H9 (cell line): ENCODE data around the gene TPRG1. TPM values are rescaled to one million over a fixed set of nuclear protein-coding genes. Genes with fewer than 3 reads are reported as not detected.

Experiments used
- DNase-seq: peaks from one replicate; pipeline ENCODE4 v3.0.0-alpha.2; 2017
- H2AFZ ChIP-seq: one replicate; pipeline ENCODE4 v1.6.1; 2013; ENCODE audit warnings: mild to moderate bottlenecking, low read length, control low read depth, moderate library complexity
- H2AK5ac ChIP-seq: 2 replicates; pipeline ENCODE4 v1.6.1; 2013; ENCODE audit warnings: low read length, control low read depth, mixed read lengths; ENCODE audit not compliant: insufficient read length
- H2BK120ac ChIP-seq: one replicate; pipeline ENCODE4 v1.6.1; 2013; ENCODE audit warnings: low read depth, mild to moderate bottlenecking, low read length, control low read depth, inconsistent platforms; ENCODE audit not compliant: poor library complexity, severe bottlenecking
- H2BK12ac ChIP-seq: 2 replicates; pipeline ENCODE4 v1.6.1; 2013; ENCODE audit warnings: low read length, control low read depth, mixed read lengths, low read depth; ENCODE audit not compliant: insufficient read length
- H2BK15ac ChIP-seq: 2 replicates; pipeline ENCODE4 v1.6.1; 2013; ENCODE audit warnings: low read depth, low read length, control low read depth
- H2BK20ac ChIP-seq: one replicate; pipeline ENCODE4 v1.6.1; 2013; ENCODE audit warnings: low read depth, mild to moderate bottlenecking, low read length, control low read depth, inconsistent platforms; ENCODE audit not compliant: poor library complexity, severe bottlenecking
- H2BK5ac ChIP-seq: 2 replicates; pipeline ENCODE4 v1.6.1; 2013; ENCODE audit warnings: low read length, control low read depth, mixed read lengths; ENCODE audit not compliant: insufficient read length
- H3K14ac ChIP-seq: 2 replicates; pipeline ENCODE4 v1.6.1; 2013; ENCODE audit warnings: low read length, control low read depth; ENCODE audit not compliant: insufficient read depth
- H3K18ac ChIP-seq: 2 replicates; pipeline ENCODE4 v1.6.1; 2013; ENCODE audit warnings: low read depth, mild to moderate bottlenecking, mixed read lengths, low read length, control low read depth; ENCODE audit not compliant: insufficient read length
- H3K23ac ChIP-seq: 2 replicates; pipeline ENCODE4 v1.6.1; 2013; ENCODE audit warnings: low read length, control low read depth, mixed read lengths, low read depth; ENCODE audit not compliant: insufficient read length
- H3K23me2 ChIP-seq: 2 replicates; pipeline ENCODE4 v1.6.1; 2013; ENCODE audit warnings: low read depth, mild to moderate bottlenecking, mixed read lengths, low read length, control low read depth; ENCODE audit not compliant: insufficient read length, poor library complexity, severe bottlenecking
- H3K27ac ChIP-seq: 2 replicates; pipeline ENCODE4 v1.5.1; 2013; ENCODE audit warnings: low read length, control low read depth, mixed read lengths, low read depth; ENCODE audit not compliant: insufficient read length
- H3K27me3 ChIP-seq: 2 replicates; pipeline ENCODE4 v1.6.1; 2013; ENCODE audit warnings: low read length, control low read depth, inconsistent platforms; ENCODE audit not compliant: insufficient read depth
- H3K4ac ChIP-seq: 2 replicates; pipeline ENCODE4 v1.6.1; 2013; ENCODE audit warnings: low read depth, mild to moderate bottlenecking, control low read depth, inconsistent platforms, low read length, moderate library complexity
- H3K4me1 ChIP-seq: 2 replicates; pipeline ENCODE4 v1.6.1; 2013; ENCODE audit warnings: low read length, control low read depth, inconsistent platforms; ENCODE audit not compliant: insufficient read depth
- H3K4me2 ChIP-seq: 2 replicates; pipeline ENCODE4 v1.6.1; 2013; ENCODE audit warnings: low read length, control low read depth, mixed read lengths; ENCODE audit not compliant: insufficient read length, insufficient read depth
- H3K56ac ChIP-seq: 2 replicates; pipeline ENCODE4 v1.6.1; 2013; ENCODE audit warnings: low read depth, mild to moderate bottlenecking, mixed read lengths, low read length, control low read depth; ENCODE audit not compliant: insufficient read length
- H3K79me1 ChIP-seq: 2 replicates; pipeline ENCODE4 v1.6.1; 2013; ENCODE audit warnings: low read depth, mild to moderate bottlenecking, moderate library complexity, low read length, control low read depth, inconsistent platforms; ENCODE audit not compliant: insufficient read depth, poor library complexity, severe bottlenecking
- H3K79me2 ChIP-seq: 2 replicates; pipeline ENCODE4 v1.6.1; 2013; ENCODE audit warnings: low read length, control low read depth, inconsistent platforms; ENCODE audit not compliant: insufficient read depth
- H3K9ac ChIP-seq: 2 replicates; pipeline ENCODE4 v1.6.1; 2013; ENCODE audit warnings: low read length, control low read depth, mixed read lengths; ENCODE audit not compliant: insufficient read length; ENCODE audit errors: extremely low read depth
- H3K9me3 ChIP-seq: one replicate; pipeline ENCODE4 v1.6.1; 2013; ENCODE audit warnings: low read depth, low read length, inconsistent platforms; ENCODE audit not compliant: control insufficient read depth
- H3T11ph ChIP-seq: one replicate; pipeline ENCODE4 v1.6.1; 2013; ENCODE audit warnings: mild to moderate bottlenecking, low read length, control low read depth, inconsistent platforms
- H4K20me1 ChIP-seq: one replicate; pipeline ENCODE4 v1.6.1; 2013; ENCODE audit not compliant: control insufficient read depth, insufficient read length, insufficient read depth
- H4K5ac ChIP-seq: 2 replicates; pipeline ENCODE4 v1.6.1; 2013; ENCODE audit warnings: low read depth, mild to moderate bottlenecking, mixed read lengths, low read length, control low read depth; ENCODE audit not compliant: insufficient read length
- H4K8ac ChIP-seq: replicated peaks from 2 replicates; pipeline ENCODE4 v1.6.1; 2013; ENCODE audit warnings: low read length, control low read depth, mixed read lengths, low read depth; ENCODE audit not compliant: insufficient read length
- H4K91ac ChIP-seq: 2 replicates; pipeline ENCODE4 v1.6.1; 2013; ENCODE audit warnings: low read depth, mild to moderate bottlenecking, moderate library complexity, mixed read lengths, low read length, control low read depth; ENCODE audit not compliant: insufficient read length
- H3K27ac Mint-ChIP-seq, 3 experiments: 2 replicates in 2 of 3; 3 replicates in 1 of 3; pipeline ENCODE4 v1.8.0; 2020 to 2021; ENCODE audit warnings: mixed read lengths in 3 of 3, mild to moderate bottlenecking in 1 of 3, moderate library complexity in 1 of 3
- H3K27me3 Mint-ChIP-seq: 2 replicates; pipeline ENCODE4 v1.8.0; 2021; ENCODE audit warnings: low read depth, mild to moderate bottlenecking, moderate library complexity, mixed read lengths
- H3K36me3 Mint-ChIP-seq, 3 experiments: 2 replicates in 2 of 3; 3 replicates in 1 of 3; pipeline ENCODE4 v1.8.0; 2020 to 2021; ENCODE audit warnings: low read depth in 3 of 3, mixed read lengths in 3 of 3; ENCODE audit not compliant: insufficient read depth in 1 of 3
- H3K4me1 Mint-ChIP-seq, 2 experiments: 2 replicates each; pipeline ENCODE4 v1.8.0; 2020; ENCODE audit warnings: mixed read lengths in 2 of 2
- H3K4me3 Mint-ChIP-seq, 2 experiments: 2 replicates in 1 of 2; 3 replicates in 1 of 2; pipeline ENCODE4 v1.8.0; 2020 to 2021; ENCODE audit warnings: mild to moderate bottlenecking in 2 of 2, mixed read lengths in 2 of 2, moderate library complexity in 1 of 2
- H3K9me3 Mint-ChIP-seq, 2 experiments: 2 replicates in 1 of 2; 3 replicates in 1 of 2; pipeline ENCODE4 v1.8.0; 2020; ENCODE audit warnings: mild to moderate bottlenecking in 2 of 2, mixed read lengths in 2 of 2, moderate library complexity in 1 of 2
- WGBS: extraction: QIAGEN DNeasy Blood & Tissue Kit; methylation state at CpG from one replicate; pipeline ENCODE4 v1.1.7; 2013; ENCODE audit warnings: missing lambda C conversion rate, low lambda C conversion rate, mixed read lengths; ENCODE audit not compliant: insufficient read length; ENCODE audit errors: extremely low coverage; 5-methylcytosine and 5-hydroxymethylcytosine counted together
- total RNA-seq: library from RNA; stranded (reverse); gene quantifications from 2 replicates; pipeline ENCODE4 v1.2.1, GENCODE V29; 2021
- TF ChIP-seq, protein P1 (sequence below): fragments of 200-600 bp; sonication (generic); conservative IDR thresholded peaks from 3 replicates; pipeline ENCODE4 v1.8.0; 2021; ENCODE audit warnings: antibody characterized with exemption, mild to moderate bottlenecking

Gene TPRG1
- total RNA-seq, 1 experiment from 2014 or later: 0.66 TPM

GRCh38 chr3:189361103-189361835 is 189.5 kb downstream of the TPRG1 start:
- WGBS: no CpG with 5 or more reads among the region's 2 CpGs
- H2BK5ac ChIP-seq: no peak overlapping the region
- DNase-seq: no peak

More at GRCh38 chr3:189361103-189361835, 189.5 kb downstream of the TPRG1 start:
- no peaks in the 10 kb centered on the region; the same call in 1 of the 2 replicates for H3K27me3 Mint-ChIP-seq
- no peak overlapping the region for H2BK120ac ChIP-seq
- no peak overlapping the region for H2AK5ac ChIP-seq
- peaks cover 0 to 2% of the 10 kb centered on the region in 2 experiments; a peak in 1 of 4 replicates for H3K4me1 Mint-ChIP-seq
- H3K79me1 ChIP-seq: no peaks in the 10 kb centered on the region
- no peak overlapping the region for H2AFZ ChIP-seq
- H3K79me2 ChIP-seq: no peaks in the 10 kb centered on the region
- no peaks in the 10 kb centered on the region for H4K20me1 ChIP-seq
- H3T11ph ChIP-seq: no peak overlapping the region
- H3K27me3 ChIP-seq: no peaks in the 10 kb centered on the region
- no peak overlapping the region for H3K23ac ChIP-seq
- no peak overlapping the region for H3K4me3 Mint-ChIP-seq
- H3K9me3 Mint-ChIP-seq: no peaks in the 10 kb centered on the region
- no peak overlapping the region for H2BK12ac ChIP-seq
- TF ChIP-seq, protein P1, sequence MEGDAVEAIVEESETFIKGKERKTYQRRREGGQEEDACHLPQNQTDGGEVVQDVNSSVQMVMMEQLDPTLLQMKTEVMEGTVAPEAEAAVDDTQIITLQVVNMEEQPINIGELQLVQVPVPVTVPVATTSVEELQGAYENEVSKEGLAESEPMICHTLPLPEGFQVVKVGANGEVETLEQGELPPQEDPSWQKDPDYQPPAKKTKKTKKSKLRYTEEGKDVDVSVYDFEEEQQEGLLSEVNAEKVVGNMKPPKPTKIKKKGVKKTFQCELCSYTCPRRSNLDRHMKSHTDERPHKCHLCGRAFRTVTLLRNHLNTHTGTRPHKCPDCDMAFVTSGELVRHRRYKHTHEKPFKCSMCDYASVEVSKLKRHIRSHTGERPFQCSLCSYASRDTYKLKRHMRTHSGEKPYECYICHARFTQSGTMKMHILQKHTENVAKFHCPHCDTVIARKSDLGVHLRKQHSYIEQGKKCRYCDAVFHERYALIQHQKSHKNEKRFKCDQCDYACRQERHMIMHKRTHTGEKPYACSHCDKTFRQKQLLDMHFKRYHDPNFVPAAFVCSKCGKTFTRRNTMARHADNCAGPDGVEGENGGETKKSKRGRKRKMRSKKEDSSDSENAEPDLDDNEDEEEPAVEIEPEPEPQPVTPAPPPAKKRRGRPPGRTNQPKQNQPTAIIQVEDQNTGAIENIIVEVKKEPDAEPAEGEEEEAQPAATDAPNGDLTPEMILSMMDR: no peak
- no peak overlapping the region for H3K9ac ChIP-seq
- no peak overlapping the region for H4K91ac ChIP-seq
- H3K4me1 ChIP-seq: no peaks in the 10 kb centered on the region
- H3K56ac ChIP-seq: no peak overlapping the region
- H2BK15ac ChIP-seq: no peak overlapping the region
- no peaks in the 10 kb centered on the region for H3K36me3 Mint-ChIP-seq
- no peaks in the 10 kb centered on the region for H3K9me3 ChIP-seq
- H3K4me2 ChIP-seq: no peak overlapping the region
- no peak overlapping the region for H4K5ac ChIP-seq
- no peak overlapping the region for H3K18ac ChIP-seq
- no peak overlapping the region for H3K27ac ChIP-seq
- no peak overlapping the region; a peak in 1 of 7 replicates for H3K27ac Mint-ChIP-seq
- H3K23me2 ChIP-seq: no peaks in the 10 kb centered on the region
- H3K14ac ChIP-seq: no peak overlapping the region
- no peak overlapping the region for H3K4ac ChIP-seq
- no peak overlapping the region for H4K8ac ChIP-seq
- no peak overlapping the region for H2BK20ac ChIP-seq
